H1 (cell line): Measurements from ENCODE around the gene ERC1. TPM values are rescaled to one million over a fixed set of nuclear protein-coding genes. Genes with fewer than 3 reads are reported as not detected.

Source experiments
- CTCF ChIA-PET: fragments of 300-600 bp; sonication (Branson Sonifier 250); formaldehyde crosslinking; loops from one replicate; lab custom pipeline; 2021; ENCODE audit not compliant: partially characterized antibody; lab: Charles Lee
- POLR2A ChIA-PET: fragments of 300-600 bp; sonication (Branson Sonifier 250); formaldehyde crosslinking; loops from one replicate; lab custom pipeline; 2021; ENCODE audit warnings: inconsistent platforms; ENCODE audit not compliant: partially characterized antibody; lab: Charles Lee
- DNase-seq, 2 experiments: peaks; one replicate each; pipeline versions ENCODE4 v3.0.0 to v3.0.0-alpha.2; 2010 to 2022; ENCODE audit warnings: low spot score in 2 of 2, low read depth in 1 of 2, mixed read lengths in 1 of 2
- FAIRE-seq: peaks from 2 replicates; lab custom pipeline; 2011; peaks lifted over from hg19 to GRCh38; lab: Jason Lieb, UNC
- H2AFZ ChIP-seq: 2 replicates; pipeline ENCODE4 v1.8.1; 2012; ENCODE audit warnings: low read length, inconsistent platforms
- H2AK5ac ChIP-seq: 2 replicates; pipeline ENCODE4 v1.6.1; 2013; ENCODE audit warnings: low read depth, low read length
- H2BK120ac ChIP-seq: replicated peaks from 2 replicates; pipeline ENCODE3; 2013; ENCODE audit warnings: low read depth, low read length, inconsistent platforms
- H2BK12ac ChIP-seq: 2 replicates; pipeline ENCODE4 v1.6.1; 2013; ENCODE audit warnings: low read depth, low read length
- H2BK15ac ChIP-seq: 2 replicates; pipeline ENCODE4 v1.6.1; 2013; ENCODE audit warnings: low read length
- H2BK20ac ChIP-seq: 2 replicates; pipeline ENCODE4 v1.6.1; 2013; ENCODE audit warnings: low read length
- H2BK5ac ChIP-seq: 2 replicates; pipeline ENCODE4 v1.6.1; 2013; ENCODE audit warnings: low read depth, low read length
- H3K14ac ChIP-seq: 2 replicates; pipeline ENCODE4 v1.6.1; 2013; ENCODE audit warnings: inconsistent platforms; ENCODE audit not compliant: insufficient read length
- H3K18ac ChIP-seq: 2 replicates; pipeline ENCODE4 v1.6.1; 2013; ENCODE audit warnings: low read length; ENCODE audit errors: extremely low read depth
- H3K23ac ChIP-seq: 2 replicates; pipeline ENCODE4 v1.6.1; 2013; ENCODE audit warnings: inconsistent platforms; ENCODE audit not compliant: insufficient read length
- H3K23me2 ChIP-seq: 2 replicates; pipeline ENCODE4 v1.6.1; 2013; ENCODE audit warnings: low read depth, low read length
- H3K27ac ChIP-seq: 2 replicates; pipeline ENCODE4 v1.6.1; 2011; ENCODE audit warnings: low read depth, low read length, inconsistent platforms
- H3K27me3 ChIP-seq, 4 experiments: replicated peaks in 1 of 4; 1 replicate in 1 of 4; 2 replicates in 3 of 4; pipeline versions ENCODE4 v1.6.1 to v1.8.1; 2011 to 2013; ENCODE audit warnings: low read length in 3 of 4, mild to moderate bottlenecking in 3 of 4, inconsistent platforms in 2 of 4, mixed read lengths in 2 of 4, moderate library complexity in 1 of 4; ENCODE audit not compliant: control insufficient read depth in 3 of 4, insufficient read depth in 3 of 4; ENCODE audit errors: extremely low read depth in 1 of 4
- H3K36me3 ChIP-seq, 4 experiments: 2 replicates each; pipeline versions ENCODE4 v1.6.1 to v1.8.1; 2011 to 2013; ENCODE audit warnings: mild to moderate bottlenecking in 4 of 4, low read length in 3 of 4, moderate library complexity in 2 of 4, control low read depth in 1 of 4, inconsistent platforms in 1 of 4; ENCODE audit not compliant: insufficient read depth in 4 of 4, control insufficient read depth in 2 of 4
- H3K4ac ChIP-seq: replicated peaks from 2 replicates; pipeline ENCODE3; 2013; ENCODE audit warnings: low read length, low read depth, mixed read lengths, inconsistent platforms; ENCODE audit not compliant: insufficient read length
- H3K4me1 ChIP-seq, 4 experiments: replicated peaks in 1 of 4; 1 replicate in 1 of 4; 2 replicates in 3 of 4; pipeline versions ENCODE4 v1.6.1 to v1.8.1; 2011 to 2013; ENCODE audit warnings: low read length in 3 of 4, inconsistent platforms in 2 of 4, mixed read lengths in 1 of 4; ENCODE audit not compliant: insufficient read depth in 4 of 4, control insufficient read depth in 3 of 4
- H3K4me2 ChIP-seq, 2 experiments: 2 replicates each; pipeline versions ENCODE4 v1.6.1 to v1.8.1; 2011 to 2013; ENCODE audit warnings: low read depth in 2 of 2, low read length in 2 of 2, control low read depth in 1 of 2, inconsistent platforms in 1 of 2, mild to moderate bottlenecking in 1 of 2; ENCODE audit not compliant: insufficient read depth in 1 of 2
- H3K4me3 ChIP-seq, 4 experiments: fragments of 200-600, 300-600 bp in 1 of 4; sonication (generic), shearing (Covaris generic), sonication (Bioruptor Twin) in 1 of 4; 2 replicates each; pipeline versions ENCODE4 v1.5.1 to v1.8.1; 2011 to 2016; ENCODE audit warnings: low read length in 4 of 4, low read depth in 3 of 4, control low read depth in 2 of 4, inconsistent platforms in 2 of 4, mild to moderate bottlenecking in 2 of 4, mixed read lengths in 1 of 4, moderate library complexity in 1 of 4; ENCODE audit not compliant: insufficient read depth in 2 of 4; ENCODE audit errors: extremely low read depth in 1 of 4
- H3K56ac ChIP-seq: replicated peaks from 2 replicates; pipeline ENCODE3; 2013; ENCODE audit warnings: low read depth, mild to moderate bottlenecking, mixed read lengths, low read length, inconsistent platforms; ENCODE audit not compliant: insufficient read length
- H3K79me1 ChIP-seq: 2 replicates; pipeline ENCODE4 v1.6.1; 2013; ENCODE audit warnings: low read depth, low read length, control low read depth
- H3K79me2 ChIP-seq, 2 experiments: 2 replicates each; pipeline versions ENCODE4 v1.6.1 to v1.8.1; 2012 to 2013; ENCODE audit warnings: low read length in 2 of 2, mild to moderate bottlenecking in 2 of 2, inconsistent platforms in 1 of 2; ENCODE audit not compliant: insufficient read depth in 2 of 2, control insufficient read depth in 1 of 2
- H3K9ac ChIP-seq, 4 experiments: replicated peaks in 1 of 4; 1 replicate in 1 of 4; 2 replicates in 3 of 4; pipeline versions ENCODE4 v1.6.1 to v1.8.1; 2011 to 2013; ENCODE audit warnings: low read depth in 3 of 4, low read length in 3 of 4, control low read depth in 2 of 4, mild to moderate bottlenecking in 2 of 4, moderate library complexity in 2 of 4, inconsistent platforms in 1 of 4; ENCODE audit errors: extremely low read depth in 1 of 4
- H3K9me3 ChIP-seq, 2 experiments: 2 replicates each; pipeline versions ENCODE4 v1.6.1 to v1.8.1; 2012 to 2013; ENCODE audit warnings: mild to moderate bottlenecking in 2 of 2, moderate library complexity in 2 of 2, control low read depth in 1 of 2, inconsistent platforms in 1 of 2, low read depth in 1 of 2, low read length in 1 of 2, mixed read lengths in 1 of 2; ENCODE audit not compliant: insufficient read depth in 2 of 2
- H4K20me1 ChIP-seq, 2 experiments: replicated peaks in 1 of 2; 2 replicates each; pipeline versions ENCODE3 to v1.8.1; 2011 to 2013; ENCODE audit warnings: inconsistent platforms in 2 of 2, low read length in 2 of 2, mild to moderate bottlenecking in 1 of 2; ENCODE audit not compliant: insufficient read depth in 2 of 2, control insufficient read depth in 1 of 2
- H4K5ac ChIP-seq: 2 replicates; pipeline ENCODE4 v1.6.1; 2013; ENCODE audit warnings: low read length, low read depth, mixed read lengths, inconsistent platforms; ENCODE audit not compliant: insufficient read length
- H4K8ac ChIP-seq: 2 replicates; pipeline ENCODE4 v1.8.0; 2013; ENCODE audit warnings: mild to moderate bottlenecking, moderate library complexity, low read length, inconsistent platforms; ENCODE audit not compliant: insufficient read depth; ENCODE audit errors: extremely low read depth
- H4K91ac ChIP-seq: replicated peaks from 2 replicates; pipeline ENCODE3; 2013; ENCODE audit warnings: low read length, mixed read lengths, inconsistent platforms; ENCODE audit not compliant: insufficient read length
- NANOG ChIP-seq: IDR thresholded peaks from 2 replicates; pipeline ENCODE4 v1.6.1; 2011; ENCODE audit warnings: low read length, low read depth, mild to moderate bottlenecking, inconsistent platforms; ENCODE audit not compliant: insufficient read depth, poor library complexity, severe bottlenecking
- NRF1 ChIP-seq: IDR thresholded peaks from 2 replicates; pipeline ENCODE4 v1.6.1; 2011; ENCODE audit warnings: mild to moderate bottlenecking, low read depth, low read length, improper control_type of control experiment
- WGBS, 2 experiments: shearing (Covaris generic) in 1 of 2; methylation state at CpG; one replicate each; pipeline versions ENCODE4 v1.1.6 to v1.1.7; 2013 to 2015; ENCODE audit warnings: low lambda C conversion rate in 2 of 2, mixed read lengths in 2 of 2, inconsistent platforms in 1 of 2, low coverage in 1 of 2, missing lambda C conversion rate in 1 of 2; ENCODE audit not compliant: insufficient replicate concordance in 2 of 2, insufficient coverage in 1 of 2, insufficient read length in 1 of 2; ENCODE audit errors: extremely low coverage in 1 of 2, missing lambda C conversion rate in 1 of 2; 5-methylcytosine and 5-hydroxymethylcytosine counted together
- polyA plus RNA-seq, 7 experiments: library from polyadenylated mRNA; depleted of rRNA in 3 of 7; stranded (reverse) in 5 of 7; unstranded in 2 of 7; fragments of >200 nt in 5 of 7; fragments of 200-250 nt in 2 of 7; gene quantifications; 1 replicate in 5 of 7; 2 replicates in 1 of 7; 4 replicates in 1 of 7; pipeline versions ENCODE4 v1.2.1 to v1.2.3, GENCODE V29; 2011 to 2013; ENCODE audit warnings: missing spikeins in 2 of 7, mixed read lengths in 2 of 7
- total RNA-seq: library from RNA; stranded (reverse); fragmentation: NEBNext Ultra II Directional; extraction: Animal tissue kit (Norgen Biotek cat#: 25700); gene quantifications from 2 replicates; pipeline ENCODE4 v1.2.1, GENCODE V29; 2021

Gene ERC1
- total and polyA plus RNA-seq, 2 of the 8 experiments (the other 6 are each of a cell fraction or from before 2014, with no cell fraction given), result 7.8 to 45.7 TPM

DNA sequence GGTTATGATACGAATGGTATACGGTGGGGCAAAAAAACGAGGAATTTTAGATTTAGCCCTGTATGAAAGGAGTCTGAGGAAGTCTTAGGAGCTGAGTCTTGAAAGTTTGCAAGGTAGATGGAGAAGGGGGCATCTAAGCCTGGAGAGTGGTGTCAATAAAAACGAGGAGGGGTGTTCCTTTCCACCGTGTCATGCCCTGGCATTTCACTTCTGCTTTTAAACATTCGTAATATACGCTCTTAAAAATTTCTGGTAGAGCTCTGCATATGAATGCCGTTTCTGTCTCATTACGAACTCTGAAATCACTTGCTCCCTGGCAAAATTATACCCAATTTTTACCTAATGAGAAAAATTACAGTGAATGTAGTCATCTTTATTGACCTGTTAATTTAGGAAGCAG lies 170.2 kb downstream of the ERC1 start:
- Histone ChIP-seq H3K4ac (no peak overlapping the region), H4K20me1 (peaks cover 0 to 2% of the 10 kb centered on the region in 2 experiments), H3K4me1 (no peaks in the 10 kb centered on the region), H4K5ac (no peak overlapping the region), H2BK12ac (no peak overlapping the region), H2BK120ac (no peak overlapping the region), H2BK15ac (no peak overlapping the region), H3K9ac (no peak overlapping the region), H3K27me3 (no peaks in the 10 kb centered on the region), H2AK5ac (no peak overlapping the region), H3K9me3 (no peaks in the 10 kb centered on the region), H3K23ac (no peak overlapping the region), H2BK5ac (no peak overlapping the region), H3K27ac (no peak overlapping the region), H4K8ac (no peak overlapping the region), H3K79me2 (no peaks in the 10 kb centered on the region), H4K91ac (no peak overlapping the region), H3K4me2 (no peak overlapping the region), H2BK20ac (no peak overlapping the region), H3K14ac (no peak overlapping the region), H2AFZ (no peak overlapping the region), H3K36me3 (no peaks in the 10 kb centered on the region), H3K79me1 (no peaks in the 10 kb centered on the region), H3K23me2 (no peaks in the 10 kb centered on the region), H3K4me3 (no peak overlapping the region), H3K56ac (no peak overlapping the region), H3K18ac (no peak overlapping the region)
- FAIRE-seq (peak; percentile 24), DNase-seq (no peak)
- ChIA-PET POLR2A (no interaction called here), CTCF (no interaction called here)
- TF ChIP-seq NRF1, result no peak
- TF ChIP-seq NANOG, result no peak
- WGBS, 2 experiments, result 83 to 100% methylated on average over 3 to 9 of the region's 9 CpGs
